Right lobe of liver (tissue), 6 donors: Measurements from ENCODE around the gene SEPSECS. TPM values are rescaled to one million over a fixed set of nuclear protein-coding genes. Genes with fewer than 3 reads are reported as not detected.

Source experiments
- ATAC-seq, 4 donors: fragments of 200-7000 bp; cut with Tn5 transposase; one replicate each; pipeline ENCODE4 v1.9.1; 2020; ENCODE audit warnings: mild to moderate bottlenecking in 4 of 4, moderate library complexity in 4 of 4
- DNase-seq, 3 donors: peaks; one replicate each; pipeline ENCODE4 v3.0.0-alpha.2; 2020
- H3K27ac ChIP-seq, 3 donors: fragments of 200-600 bp; one replicate each; pipeline ENCODE4 v1.8.0; 2022
- H3K27me3 ChIP-seq, 2 donors: fragments of 200-600 bp; one replicate each; pipeline ENCODE4 v1.8.0; 2022
- H3K36me3 ChIP-seq, 4 donors: fragments of 200-600 bp; sonication (generic) in 1 of 4; one replicate each; pipeline versions ENCODE4 v1.5.1 to v1.8.0; 2017 to 2022; ENCODE audit warnings: control low read depth in 1 of 4
- H3K4me1 ChIP-seq, 4 donors: fragments of 200-600 bp; sonication (generic) in 1 of 4; one replicate each; pipeline versions ENCODE4 v1.5.1 to v1.8.0; 2017 to 2022; ENCODE audit warnings: control low read depth in 1 of 4
- H3K4me3 ChIP-seq, 3 donors: fragments of 200-600 bp; one replicate each; pipeline ENCODE4 v1.8.0; 2022
- H3K9me3 ChIP-seq, 4 donors: fragments of 200-600 bp; sonication (generic) in 1 of 4; one replicate each; pipeline versions ENCODE4 v1.5.1 to v1.8.0; 2017 to 2022; ENCODE audit warnings: control low read depth in 1 of 4
- POLR2A ChIP-seq: fragments of 450-650 bp; IDR thresholded peaks from one replicate; pipeline ENCODE4 v1.6.1; 2017; ENCODE audit warnings: antibody characterized with exemption, mild to moderate bottlenecking
- WGBS: methylation state at CpG from one replicate; pipeline ENCODE4 v1.1.6; 2018; ENCODE audit warnings: low coverage, low lambda C conversion rate; ENCODE audit not compliant: insufficient coverage; ENCODE audit errors: missing lambda C conversion rate; 5-methylcytosine and 5-hydroxymethylcytosine counted together
- intact Hi-C, 2 donors: fragments of 100-400 bp; cut with DNase I; formaldehyde crosslinking; loops; one replicate each; pipeline versions ENCODE4 v1.11.2 to v1.14.1; 2022
- total RNA-seq, 6 experiments: library from RNA; depleted of rRNA in 2 of 6; stranded (reverse); fragments of >200 nt in 2 of 6; fragmentation: NEBNext Ultra II Directional in 3 of 6; extraction: Animal tissue kit (Norgen Biotek cat#: 25700) in 3 of 6; gene quantifications; one replicate each; pipeline versions ENCODE4 v1.1.0 to v1.2.4, GENCODE V29; 2016 to 2023
- TF ChIP-seq, protein P1 (sequence below), 4 donors: fragments of 200-600 bp in 3 of 4; fragments of 450-650 bp in 1 of 4; IDR thresholded peaks; one replicate each; pipeline versions ENCODE4 v1.5.1 to v1.8.0; 2016 to 2022; ENCODE audit warnings: antibody characterized with exemption in 4 of 4, mild to moderate bottlenecking in 2 of 4
- donor health status: DM: no; HTN: yes; CAD: no.
- donor health status: DM: no; HTN: no; CAD: no.
- donor health status: DM: no; HTN: no; CAD: no.
- donor health status: DM: no; HTN: yes; CAD: no.
- donor health status: DM: no; HTN: yes; CAD: no.

SEPSECS gene
- total RNA-seq, 6 experiments from 2014 or later: 17.0 to 26.6 (median 22.7) TPM

DNA sequence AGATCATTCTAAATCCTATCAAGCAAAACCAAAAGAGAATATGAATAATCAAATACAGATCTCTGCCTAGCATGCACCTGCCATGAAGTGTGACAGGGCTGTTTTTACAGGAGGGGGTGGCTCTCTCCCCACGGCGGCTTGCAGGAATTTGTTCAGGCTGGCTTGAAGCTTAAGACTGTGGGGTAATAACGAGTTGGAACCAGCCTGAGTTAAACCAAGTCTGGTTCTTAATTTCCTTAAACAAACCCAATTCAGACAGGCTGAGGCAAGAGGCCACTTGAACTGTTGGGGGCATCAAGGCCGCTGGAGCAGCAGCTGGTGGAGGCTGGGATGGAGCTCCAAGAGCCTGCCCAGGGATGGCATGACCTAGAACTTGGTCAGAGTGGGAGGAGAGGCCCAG is 84.4 kb downstream of the SEPSECS start:
- H3K4me1 ChIP-seq: no peaks in the 10 kb centered on the region
- H3K9me3 ChIP-seq: no peaks in the 10 kb centered on the region
- no peaks in the 10 kb centered on the region for H3K36me3 ChIP-seq
- TF ChIP-seq, protein P1, sequence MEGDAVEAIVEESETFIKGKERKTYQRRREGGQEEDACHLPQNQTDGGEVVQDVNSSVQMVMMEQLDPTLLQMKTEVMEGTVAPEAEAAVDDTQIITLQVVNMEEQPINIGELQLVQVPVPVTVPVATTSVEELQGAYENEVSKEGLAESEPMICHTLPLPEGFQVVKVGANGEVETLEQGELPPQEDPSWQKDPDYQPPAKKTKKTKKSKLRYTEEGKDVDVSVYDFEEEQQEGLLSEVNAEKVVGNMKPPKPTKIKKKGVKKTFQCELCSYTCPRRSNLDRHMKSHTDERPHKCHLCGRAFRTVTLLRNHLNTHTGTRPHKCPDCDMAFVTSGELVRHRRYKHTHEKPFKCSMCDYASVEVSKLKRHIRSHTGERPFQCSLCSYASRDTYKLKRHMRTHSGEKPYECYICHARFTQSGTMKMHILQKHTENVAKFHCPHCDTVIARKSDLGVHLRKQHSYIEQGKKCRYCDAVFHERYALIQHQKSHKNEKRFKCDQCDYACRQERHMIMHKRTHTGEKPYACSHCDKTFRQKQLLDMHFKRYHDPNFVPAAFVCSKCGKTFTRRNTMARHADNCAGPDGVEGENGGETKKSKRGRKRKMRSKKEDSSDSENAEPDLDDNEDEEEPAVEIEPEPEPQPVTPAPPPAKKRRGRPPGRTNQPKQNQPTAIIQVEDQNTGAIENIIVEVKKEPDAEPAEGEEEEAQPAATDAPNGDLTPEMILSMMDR (IDR thresholded peaks at IDR 0.05): no peak
- TF ChIP-seq POLR2A: no peak
- no peak overlapping the region for H3K4me3 ChIP-seq
- intact Hi-C loops: no loop called here
- ATAC-seq (no peak), DNase-seq (no peak)
- WGBS: 37% methylated on average over 4 of the region's 4 CpGs
- no peak overlapping the region for H3K27ac ChIP-seq
- no peaks in the 10 kb centered on the region for H3K27me3 ChIP-seq

DNA sequence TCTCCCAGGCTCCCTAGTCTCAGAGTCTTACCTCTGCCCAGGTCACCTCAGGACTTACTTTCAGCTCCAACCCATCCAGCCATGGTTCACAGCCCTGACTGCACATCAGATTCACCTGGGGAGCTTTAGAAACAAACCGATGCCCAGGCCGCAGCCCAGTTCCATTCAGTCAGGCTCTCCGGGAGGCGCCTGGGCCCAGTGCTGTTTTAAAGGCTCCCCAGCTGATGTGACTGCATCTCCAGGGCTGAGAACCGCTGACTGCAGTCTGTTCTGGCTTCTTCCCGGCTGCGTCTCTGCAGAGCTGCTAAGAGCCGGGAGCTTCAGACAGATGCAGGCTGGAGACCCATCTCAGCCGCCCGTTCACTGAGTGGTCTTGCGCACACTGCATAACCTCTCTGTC is 85.1 kb downstream of the SEPSECS start:
- intact Hi-C loops: no loop called here
- Histone ChIP-seq H3K9me3 (no peaks in the 10 kb centered on the region), H3K36me3 (no peaks in the 10 kb centered on the region), H3K27ac (no peak overlapping the region), H3K27me3 (no peaks in the 10 kb centered on the region), H3K4me3 (no peak overlapping the region), H3K4me1 (no peaks in the 10 kb centered on the region)
- no peak for DNase-seq
- TF ChIP-seq, protein P1 (IDR thresholded peaks at IDR 0.05): no peak
- TF ChIP-seq POLR2A: no peak
- 88% methylated on average over 9 of the region's 11 CpGs for WGBS
- ATAC-seq: no peak

DNA sequence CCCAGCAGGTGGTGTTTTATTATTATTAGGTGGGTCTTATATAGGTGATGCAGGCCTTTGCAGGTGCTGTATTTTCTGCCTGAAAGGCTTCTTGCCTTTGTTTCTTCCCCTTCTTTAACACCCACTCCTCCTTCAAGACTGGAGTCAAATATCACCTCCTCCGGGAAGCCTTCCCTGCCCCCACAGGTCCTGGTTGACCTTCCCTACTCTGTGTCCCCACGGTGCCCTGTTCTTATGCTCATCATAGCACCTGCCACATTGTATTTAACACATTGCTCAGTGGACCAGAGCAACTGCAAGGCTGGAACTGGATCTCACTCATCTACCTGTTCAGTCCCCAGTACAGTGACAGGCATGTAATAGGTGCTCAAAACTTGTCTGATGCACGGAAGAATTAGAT is 89.7 kb downstream of the SEPSECS start:
- H3K27ac ChIP-seq: no peak overlapping the region
- intact Hi-C loops: no loop called here
- no peaks in the 10 kb centered on the region for H3K4me1 ChIP-seq
- no peaks in the 10 kb centered on the region for H3K36me3 ChIP-seq
- ATAC-seq (no peak), DNase-seq (no peak)
- no peak overlapping the region for H3K4me3 ChIP-seq
- WGBS: 63% methylated on average over 3 of the region's 3 CpGs
- H3K9me3 ChIP-seq: no peaks in the 10 kb centered on the region
- no peak for TF ChIP-seq POLR2A
- TF ChIP-seq, protein P1 (IDR thresholded peaks at IDR 0.05): no peak
- no peaks in the 10 kb centered on the region for H3K27me3 ChIP-seq

Other genes with a start within 250 kb of the SEPSECS start
- 1 to 10 TPM; 3.9 to 8.0 (median 5.2) TPM for gene CCDC149, start 247.4 kb downstream of the SEPSECS start, total RNA-seq
- gene LGI2, start 129.5 kb downstream of the SEPSECS start, total RNA-seq: under 1 TPM in 4 of 6 experiments, not detected in 2; 0.05 to 0.38 (median 0.22) TPM
- gene PI4K2B, start 73.6 kb upstream of the SEPSECS start, total RNA-seq: 10 to 100 TPM; 17.1 to 33.5 (median 22.8) TPM
- gene ZCCHC4, start 152.3 kb upstream of the SEPSECS start, total RNA-seq: 1 to 10 TPM; 2.9 to 6.9 (median 3.9) TPM
- 10 to 100 TPM in 5 of 6 experiments, 1 to 10 TPM in 1; 7.2 to 13.9 (median 11.4) TPM for gene ANAPC4, start 216.8 kb upstream of the SEPSECS start, total RNA-seq